Activated naive CD8-positive, alpha-beta T cell treated with anti-CD3 and anti-CD28 coated beads, Interleukin-2, amount 50 U/mL, for 16 hours (primary cell): ENCODE measurements around the gene ZNF292.
"Not testable (repeated sequence)": the region's sequence is repeated elsewhere in the genome, so short reads cannot be mapped to it uniquely, and the experiment has no call there.

Experiments used
- DNase-seq: peaks from one replicate; pipeline ENCODE4 v3.0.0-alpha.2; 2020; ENCODE audit warnings: low read depth, low spot score

The ZNF292 gene

DNA sequence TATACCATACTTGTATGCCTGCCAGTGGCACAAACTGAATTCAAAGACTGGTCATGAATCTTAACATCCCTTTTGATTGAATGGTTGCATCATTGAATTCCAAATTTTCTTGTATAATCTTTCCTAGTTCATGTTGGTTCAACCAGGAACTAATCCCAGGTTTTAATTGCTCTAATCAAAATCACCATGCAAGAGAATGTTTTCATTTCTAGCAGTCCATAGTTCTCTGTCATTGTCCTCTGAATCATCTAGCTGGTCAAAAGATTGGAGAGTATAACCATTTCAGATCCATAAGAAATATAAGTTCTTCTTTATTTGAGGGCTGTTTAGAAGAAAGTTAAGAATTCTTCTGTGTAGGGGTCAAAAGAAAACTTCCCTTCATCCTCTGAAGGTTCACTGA lies 57.2 kb downstream of the ZNF292 start:
- DNase-seq: no peak

DNA sequence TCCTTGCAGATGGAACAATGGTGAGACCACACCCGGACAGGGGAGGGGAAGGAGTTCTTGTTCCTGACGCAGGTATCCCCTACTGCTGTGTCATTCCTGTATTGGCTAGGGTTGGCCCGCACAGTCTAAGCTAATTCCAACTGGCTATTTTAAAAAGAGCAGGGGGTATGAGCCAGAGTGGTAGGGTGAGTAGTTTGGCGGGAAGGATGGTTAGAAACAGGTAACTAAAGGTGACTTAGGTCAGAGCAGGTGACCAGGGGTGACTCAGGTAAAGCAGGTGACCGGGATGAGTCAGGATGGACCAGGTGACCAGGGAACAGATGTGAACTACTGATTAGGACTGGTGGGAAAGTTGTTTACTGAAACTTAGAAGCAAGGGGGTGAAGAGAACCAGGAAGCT lies 58.0 kb downstream of the ZNF292 start:
- DNase-seq: no peak

DNA sequence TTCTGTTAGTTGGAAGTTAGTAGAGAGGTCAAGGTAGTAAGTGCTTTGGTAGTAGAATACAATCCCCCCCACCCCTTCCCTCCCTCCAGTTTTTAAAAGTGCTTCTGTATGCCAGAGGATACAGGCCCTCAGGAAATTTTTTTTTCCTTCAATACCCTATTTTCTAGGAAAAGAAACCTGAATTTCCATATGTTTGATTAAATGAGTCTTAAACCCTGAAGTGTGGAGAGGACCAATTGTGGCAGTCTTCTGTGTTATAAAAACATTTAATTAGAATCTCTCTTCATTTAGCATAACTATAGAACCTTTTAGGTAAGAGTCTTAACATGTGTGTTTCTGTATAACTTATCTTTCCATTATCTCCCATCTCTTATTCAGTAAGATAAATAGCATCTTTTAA lies 59.5 kb downstream of the ZNF292 start:
- DNase-seq: no peak

DNA sequence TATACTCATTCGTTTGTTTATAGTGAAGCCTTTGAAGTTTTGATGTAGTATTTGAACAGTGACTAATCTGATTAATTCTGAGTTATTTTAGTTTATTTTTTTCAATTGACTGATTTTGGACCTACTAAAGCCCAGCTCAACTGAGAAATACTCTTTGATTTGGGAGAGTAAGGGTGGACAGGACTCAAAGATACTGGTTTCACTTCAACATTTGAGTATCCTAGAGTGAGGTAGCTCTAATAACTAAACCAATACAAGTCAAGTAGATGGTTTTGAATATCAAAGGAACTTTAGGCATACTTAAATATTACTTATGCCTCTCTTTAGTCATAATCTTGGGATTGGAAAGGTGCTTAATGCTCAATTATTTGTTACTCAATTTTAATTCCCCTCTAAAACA lies 65.6 kb downstream of the ZNF292 start:
- no peak for DNase-seq

DNA sequence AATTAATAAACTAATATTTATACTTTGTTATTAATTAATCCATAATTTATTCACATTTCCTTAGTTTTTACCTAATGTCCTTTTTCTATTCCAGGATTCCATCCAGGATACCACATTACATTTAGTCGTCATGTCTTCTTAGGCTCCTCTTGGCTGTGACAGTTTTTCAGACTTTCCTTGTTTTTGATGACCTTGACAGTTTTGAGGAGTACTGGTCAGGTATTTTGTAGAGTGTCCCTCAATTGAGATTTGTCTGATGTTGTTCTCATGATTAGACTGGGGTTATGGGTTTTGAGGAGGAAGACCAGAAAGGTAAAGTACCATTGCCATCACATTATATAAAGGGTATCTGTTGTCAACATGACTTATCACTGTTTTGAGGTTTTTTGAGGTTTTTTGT lies 67.3 kb downstream of the ZNF292 start:
- no peak for DNase-seq

DNA sequence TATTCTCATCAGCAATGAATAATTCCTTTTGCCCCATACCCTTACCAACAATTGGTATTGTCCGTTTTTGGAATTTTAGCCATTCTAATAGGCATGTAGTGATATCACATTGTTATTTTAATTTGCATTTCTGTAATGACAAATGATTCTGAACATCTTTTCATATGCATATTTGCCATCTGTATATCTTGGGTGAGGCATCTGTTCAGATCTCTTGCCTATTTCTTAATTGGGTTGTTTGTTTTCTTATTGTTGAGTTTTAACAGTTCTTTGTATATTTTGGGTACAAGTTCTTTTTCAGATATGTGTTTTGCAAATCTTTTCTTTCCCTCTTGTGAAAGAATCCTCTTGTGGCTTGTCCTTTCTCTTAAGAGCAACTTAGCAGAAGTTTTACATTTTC lies 69.6 kb downstream of the ZNF292 start:
- no peak for DNase-seq

DNA sequence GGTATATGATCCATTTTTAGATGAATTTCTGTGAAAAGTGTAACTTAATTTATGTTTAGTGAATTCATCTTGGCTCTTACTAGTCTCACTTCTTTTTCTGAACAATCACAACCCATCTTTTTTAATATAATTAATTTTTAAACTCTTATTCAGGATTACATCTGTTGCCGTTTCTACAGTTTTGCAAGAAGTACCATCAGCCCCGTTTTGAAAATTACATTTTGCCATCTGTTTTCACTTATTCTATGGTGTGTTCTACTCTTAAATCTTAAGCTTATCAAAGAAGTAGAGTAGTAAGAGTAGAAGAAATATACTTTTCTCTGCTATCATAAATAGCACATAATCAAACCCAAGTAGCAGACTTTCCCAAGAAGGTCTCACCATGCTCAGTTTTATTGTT lies 70.1 kb downstream of the ZNF292 start:
- DNase-seq: no peak

DNA sequence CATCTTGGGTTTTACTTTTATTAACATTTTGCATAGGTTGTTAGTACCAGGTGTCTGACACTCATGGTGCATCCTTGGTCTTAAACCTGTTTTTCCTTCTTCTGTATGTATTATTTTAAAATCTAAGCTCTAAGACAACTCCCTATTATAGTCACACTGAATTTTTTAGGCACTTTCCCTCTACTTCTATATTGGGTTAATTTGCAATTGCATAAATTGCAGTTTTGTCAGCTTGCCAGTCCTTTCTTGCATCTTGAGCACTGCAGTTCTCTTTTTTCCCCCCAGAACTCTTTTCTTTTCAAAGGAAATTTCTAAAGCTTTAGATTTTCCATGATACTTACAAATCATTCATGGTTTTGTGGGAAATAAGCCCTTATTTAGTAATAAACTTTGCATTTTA lies 70.6 kb downstream of the ZNF292 start:
- DNase-seq: no peak

DNA sequence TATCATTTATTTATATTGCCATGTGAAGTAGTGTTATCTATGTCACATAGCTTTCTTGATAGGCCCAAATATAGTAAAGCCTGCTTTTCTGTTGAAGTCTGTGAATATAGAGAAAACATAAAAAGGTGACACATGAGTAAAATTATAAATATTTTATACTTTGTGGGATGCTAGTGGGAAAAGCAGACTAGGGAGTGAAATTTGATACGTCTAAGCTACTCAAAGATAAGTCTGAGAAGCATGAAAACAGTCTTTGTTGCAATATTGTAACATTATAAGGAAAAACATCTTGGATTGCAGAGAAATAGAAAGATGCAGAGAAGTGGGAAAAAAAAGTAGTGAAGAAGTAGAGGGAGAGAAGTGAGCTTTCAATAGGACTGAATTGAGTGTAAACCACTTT lies 75.4 kb downstream of the ZNF292 start:
- no peak for DNase-seq

DNA sequence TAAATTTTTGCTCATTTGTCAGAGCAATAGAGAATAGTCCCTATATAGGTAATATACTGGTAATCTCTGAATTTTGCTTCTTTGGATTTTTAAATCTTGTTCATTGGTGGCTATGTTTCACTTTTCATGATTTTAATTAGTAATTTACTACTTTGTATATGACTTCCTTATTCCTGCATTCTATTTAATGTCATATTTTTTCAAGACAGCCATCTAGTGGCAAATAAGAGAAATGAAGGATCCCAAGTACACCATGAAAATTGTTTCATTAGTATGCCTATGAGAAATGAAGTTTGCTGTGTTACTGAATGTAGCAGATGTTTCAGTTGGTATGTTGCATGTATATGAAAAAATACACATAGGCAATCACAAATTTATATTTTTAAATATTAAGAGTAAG lies 82.4 kb downstream of the ZNF292 start:
- no peak for DNase-seq

DNA sequence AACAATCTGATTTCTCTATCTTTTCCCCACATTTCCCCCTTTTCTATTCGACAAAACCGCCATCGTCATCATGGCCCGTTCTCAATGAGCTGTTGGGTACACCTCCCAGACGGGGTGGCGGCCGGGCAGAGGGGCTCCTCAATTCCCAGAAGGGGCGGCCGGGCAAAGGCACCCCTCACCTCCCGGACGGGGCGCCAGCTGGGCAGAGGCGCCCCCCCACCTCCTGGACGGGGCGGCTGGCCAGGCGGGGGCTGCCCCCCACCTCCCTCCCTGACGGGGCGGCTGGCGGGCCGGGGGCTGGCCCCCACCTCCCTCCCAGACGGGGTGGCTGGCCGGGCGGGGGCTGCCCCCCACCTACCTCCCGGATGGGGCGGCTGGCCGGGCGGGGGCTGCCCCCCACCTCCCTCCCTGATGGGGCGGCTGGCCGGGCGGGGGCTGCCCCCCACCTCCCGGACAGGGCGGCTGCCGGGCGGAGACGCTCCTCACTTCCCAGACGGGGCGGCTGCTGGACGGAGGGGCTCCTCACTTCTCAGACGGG lies 83.8 kb downstream of the ZNF292 start:
- not testable (repeated sequence) for DNase-seq

DNA sequence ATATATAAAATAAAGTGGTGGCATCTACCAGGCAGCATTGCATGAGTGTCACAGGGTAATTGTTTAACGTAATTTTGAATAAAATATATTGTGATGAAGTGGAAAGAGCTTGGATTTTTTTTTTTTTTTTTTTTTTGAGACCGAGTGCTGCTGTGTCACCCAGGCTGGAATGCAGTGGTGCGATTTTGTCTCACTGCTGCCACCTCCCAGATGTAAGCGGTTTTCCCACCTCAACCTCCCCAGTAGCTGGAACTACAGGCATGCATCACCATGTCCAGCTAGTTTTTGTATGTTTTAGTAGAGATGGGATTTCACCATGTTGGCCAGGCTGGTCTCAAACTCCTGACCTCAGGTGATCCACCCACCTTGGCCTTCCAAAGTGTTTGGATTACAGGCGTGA lies 85.9 kb downstream of the ZNF292 start:
- no peak for DNase-seq

DNA sequence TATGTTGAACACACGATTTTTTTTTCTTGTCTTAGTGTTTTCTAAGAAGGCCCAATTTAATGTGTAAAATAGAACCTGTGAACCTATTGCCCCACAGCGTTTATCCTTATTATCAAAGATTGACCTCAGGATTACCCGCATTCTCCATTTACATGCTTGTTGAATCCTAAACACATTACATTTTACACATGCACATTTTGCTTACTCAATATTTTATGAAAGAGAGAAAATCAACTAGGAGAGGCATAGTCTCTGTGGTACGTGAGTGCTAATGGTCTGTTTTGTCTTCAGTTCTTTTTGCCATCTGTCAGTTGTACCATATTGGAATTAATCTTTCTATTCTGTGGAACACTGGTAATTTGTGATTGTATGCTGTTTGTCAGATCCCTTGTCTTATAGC lies 86.9 kb downstream of the ZNF292 start:
- no peak for DNase-seq

DNA sequence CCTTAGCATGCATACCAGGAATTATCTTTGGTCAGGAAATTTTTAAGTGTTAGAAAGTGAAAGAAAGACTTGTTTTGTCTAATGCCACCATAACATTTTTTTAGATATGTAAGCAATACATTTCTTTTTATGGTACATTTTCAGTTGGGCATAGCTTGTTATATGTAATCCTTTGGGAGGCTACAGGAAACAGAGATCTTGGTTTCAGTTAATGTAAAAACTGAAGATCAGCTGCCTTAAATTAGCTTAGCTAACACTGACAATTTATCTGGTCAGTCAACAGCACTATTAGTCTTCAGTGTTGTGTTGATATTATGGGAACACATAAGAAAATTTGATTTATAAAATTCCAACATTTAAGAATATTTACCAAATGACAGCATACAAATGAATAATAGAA lies 88.4 kb downstream of the ZNF292 start:
- DNase-seq: no peak

DNA sequence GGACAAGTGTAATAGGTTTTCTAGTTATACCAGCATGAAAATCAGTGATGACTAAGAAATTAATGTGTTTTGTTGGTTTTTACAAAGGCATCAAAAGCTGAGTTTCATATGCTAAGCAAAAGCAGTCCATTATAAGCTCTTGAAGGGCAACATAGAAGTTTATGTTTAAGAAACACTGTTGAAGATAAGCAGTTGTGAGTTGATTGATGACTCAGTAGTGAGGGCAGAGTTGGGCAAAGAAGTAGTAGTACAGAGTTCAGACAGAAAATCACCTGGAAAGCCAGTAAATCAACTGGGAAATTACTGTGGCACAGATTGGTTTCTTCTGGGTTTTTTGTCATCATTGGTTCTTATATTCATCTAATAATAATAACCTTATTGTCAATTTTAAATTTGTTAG lies 89.0 kb downstream of the ZNF292 start:
- DNase-seq: no peak

DNA sequence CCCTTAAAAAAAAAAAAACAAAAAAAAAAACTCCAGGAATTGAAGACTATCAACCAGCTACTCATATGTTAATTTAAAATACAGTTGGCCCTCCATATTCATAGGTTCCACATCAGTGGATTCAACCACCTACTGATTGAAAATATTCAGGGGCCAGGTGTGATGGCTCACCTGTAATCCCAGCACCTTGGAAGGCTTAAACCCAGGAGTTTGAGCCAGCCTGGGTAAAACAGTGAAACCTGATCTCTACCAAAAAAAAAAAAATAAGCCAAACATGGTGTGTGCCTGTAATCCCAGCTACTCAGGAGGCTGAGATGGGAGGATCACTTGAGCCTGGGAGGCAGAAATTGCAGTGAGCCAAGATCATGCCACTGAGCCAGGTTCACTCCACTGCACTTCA lies 94.7 kb downstream of the ZNF292 start:
- no peak for DNase-seq

DNA sequence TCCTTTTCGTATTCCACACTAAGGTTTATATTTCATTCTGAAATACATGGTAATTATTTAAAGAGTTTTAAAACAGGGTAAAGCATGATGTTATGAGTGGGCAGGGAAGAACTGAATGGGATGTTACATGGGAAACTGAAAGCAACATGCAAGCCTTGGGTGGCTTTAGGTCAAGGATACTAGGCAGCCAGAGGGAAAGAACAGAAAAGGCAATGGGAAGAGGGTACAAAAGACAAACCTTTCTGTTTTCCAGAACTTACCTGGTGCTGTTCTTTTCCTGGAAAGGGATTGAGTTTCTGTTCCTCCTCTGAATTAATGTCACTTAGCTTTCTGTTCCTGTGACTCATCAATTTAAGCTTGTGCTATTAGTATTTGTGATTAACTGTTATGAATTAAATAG lies 95.9 kb downstream of the ZNF292 start:
- DNase-seq: no peak

DNA sequence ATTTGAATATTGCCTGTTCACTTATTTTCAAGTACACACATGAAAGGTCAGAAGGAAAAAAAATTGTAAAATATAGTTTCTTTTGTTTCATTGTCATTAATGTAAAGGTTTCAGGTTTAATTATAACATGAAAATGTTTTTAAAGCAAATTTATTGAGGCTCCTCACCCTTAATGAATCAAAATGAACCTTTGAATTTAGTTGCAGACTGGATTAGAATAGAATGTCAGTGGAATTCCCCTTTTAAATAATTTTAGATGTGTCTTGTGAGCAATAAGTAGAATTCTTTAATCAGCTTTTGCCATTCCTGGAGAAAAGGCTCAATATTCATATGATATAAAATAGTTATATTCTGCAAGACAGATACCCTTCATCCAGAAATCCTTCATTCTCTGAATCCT lies 96.4 kb downstream of the ZNF292 start:
- DNase-seq: no peak

DNA sequence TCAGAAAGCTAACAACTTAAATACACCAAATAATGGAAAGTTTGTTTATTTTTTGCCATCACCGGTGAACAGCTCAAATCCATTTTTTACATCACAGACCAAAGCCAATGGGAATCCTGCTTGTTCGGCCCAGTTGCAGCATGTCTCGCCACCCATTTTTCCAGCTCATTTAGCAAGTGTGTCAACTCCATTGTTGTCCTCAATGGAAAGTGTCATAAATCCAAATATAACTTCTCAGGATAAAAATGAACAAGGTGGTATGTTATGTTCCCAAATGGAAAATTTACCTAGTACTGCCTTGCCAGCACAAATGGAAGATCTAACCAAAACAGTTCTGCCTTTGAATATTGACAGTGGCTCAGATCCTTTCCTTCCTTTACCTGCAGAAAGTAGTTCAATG lies 101.7 kb downstream of the ZNF292 start:
- no peak for DNase-seq

DNA sequence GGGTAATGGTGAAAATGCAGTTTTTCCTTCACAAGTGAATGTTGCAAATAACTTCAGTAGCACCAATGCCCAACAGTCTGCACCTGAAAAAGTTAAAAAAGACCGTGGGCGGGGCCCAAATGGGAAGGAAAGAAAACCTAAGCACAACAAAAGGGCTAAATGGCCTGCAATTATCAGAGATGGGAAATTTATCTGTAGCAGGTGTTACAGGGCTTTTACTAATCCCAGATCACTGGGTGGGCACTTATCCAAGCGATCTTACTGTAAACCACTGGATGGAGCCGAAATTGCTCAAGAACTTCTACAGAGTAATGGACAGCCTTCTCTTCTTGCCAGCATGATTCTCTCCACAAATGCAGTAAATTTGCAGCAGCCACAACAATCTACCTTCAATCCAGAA lies 102.2 kb downstream of the ZNF292 start:
- DNase-seq: no peak

DNA sequence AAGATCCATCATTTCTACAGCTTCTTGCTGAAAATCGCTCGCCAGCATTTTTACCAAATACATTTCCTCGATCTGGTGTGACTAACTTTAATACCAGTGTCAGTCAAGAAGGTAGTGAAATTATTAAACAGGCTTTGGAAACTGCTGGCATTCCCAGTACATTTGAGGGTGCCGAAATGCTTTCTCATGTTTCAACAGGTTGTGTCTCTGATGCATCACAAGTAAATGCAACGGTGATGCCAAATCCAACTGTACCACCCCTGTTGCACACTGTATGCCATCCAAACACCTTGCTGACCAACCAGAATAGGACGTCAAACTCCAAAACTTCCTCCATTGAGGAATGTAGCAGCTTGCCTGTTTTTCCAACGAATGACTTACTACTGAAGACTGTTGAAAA lies 102.6 kb downstream of the ZNF292 start:
- no peak for DNase-seq

DNA sequence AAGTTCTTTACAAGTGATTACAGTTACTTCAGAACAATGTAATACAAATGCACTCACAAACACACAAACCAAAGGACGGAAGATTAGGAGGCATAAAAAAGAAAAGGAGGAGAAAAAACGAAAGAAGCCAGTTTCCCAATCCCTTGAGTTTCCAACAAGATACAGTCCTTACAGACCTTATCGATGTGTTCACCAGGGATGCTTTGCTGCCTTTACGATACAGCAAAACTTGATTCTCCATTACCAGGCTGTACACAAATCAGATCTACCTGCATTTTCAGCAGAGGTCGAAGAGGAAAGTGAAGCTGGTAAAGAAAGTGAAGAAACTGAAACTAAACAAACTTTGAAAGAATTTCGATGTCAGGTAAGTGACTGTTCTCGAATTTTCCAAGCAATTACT lies 104.4 kb downstream of the ZNF292 start:
- no peak for DNase-seq

DNA sequence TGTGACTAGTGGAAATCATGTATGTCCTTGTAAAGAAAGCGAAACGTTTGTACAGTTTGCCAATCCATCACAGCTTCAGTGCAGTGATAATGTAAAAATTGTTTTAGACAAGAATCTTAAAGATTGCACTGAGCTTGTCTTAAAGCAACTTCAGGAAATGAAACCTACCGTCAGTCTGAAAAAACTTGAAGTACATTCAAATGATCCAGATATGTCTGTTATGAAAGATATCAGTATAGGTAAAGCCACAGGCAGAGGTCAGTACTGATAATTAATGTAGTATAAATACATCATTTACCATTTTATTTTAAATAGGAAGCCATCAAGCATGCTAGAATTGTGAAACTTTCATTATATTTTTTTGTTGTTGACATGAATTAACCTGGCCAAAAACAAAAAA lies 106.2 kb downstream of the ZNF292 start:
- DNase-seq: no peak

DNA sequence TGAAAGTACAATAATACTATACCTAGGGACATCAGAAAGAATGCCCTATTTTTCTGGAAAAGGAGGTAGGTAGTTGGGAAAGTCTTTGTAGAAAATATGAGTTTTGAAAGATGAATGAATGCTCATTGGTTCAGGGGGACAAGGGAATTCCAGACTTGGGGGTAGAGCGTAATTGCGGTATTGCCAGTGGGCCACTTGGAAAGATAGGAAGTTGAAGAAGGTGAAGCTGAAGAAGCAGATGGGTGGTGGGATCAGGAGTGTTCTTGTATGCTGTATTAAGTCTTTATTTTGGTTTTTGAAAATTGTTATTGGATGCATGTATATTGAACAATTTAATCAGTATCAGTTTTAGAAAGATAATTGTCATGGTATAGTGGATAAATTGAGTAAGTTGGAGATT lies 109.1 kb downstream of the ZNF292 start:
- DNase-seq: no peak
